GM12878 (cell line): Measurements from ENCODE around the gene ADAM23. TPM values are rescaled to one million over a fixed set of nuclear protein-coding genes. Genes with fewer than 3 reads are reported as not detected.

Experiments used
- CREM ChIP-seq: IDR thresholded peaks from 2 replicates; pipeline ENCODE4 v1.6.1; 2014; ENCODE audit warnings: antibody characterized with exemption, low read depth
- KAT2A ChIP-seq: conservative IDR thresholded peaks from 2 replicates; pipeline ENCODE4 v1.6.1; 2011; ENCODE audit warnings: low read depth, low read length; ENCODE audit not compliant: control insufficient read depth
- MTA2 ChIP-seq: fragments of 450-650 bp; IDR thresholded peaks from 2 replicates; pipeline ENCODE4 v1.6.1; 2016; ENCODE audit warnings: low read depth, mild to moderate bottlenecking, moderate library complexity
- NFXL1 ChIP-seq: fragments of 450-650 bp; IDR thresholded peaks from 2 replicates; pipeline ENCODE4 v1.6.1; 2017; ENCODE audit warnings: antibody characterized with exemption, mild to moderate bottlenecking, borderline replicate concordance
- REST ChIP-seq: IDR thresholded peaks from 2 replicates; pipeline ENCODE4 v1.6.1; 2012; ENCODE audit warnings: mild to moderate bottlenecking, low read depth, low read length
- SIX5 ChIP-seq: IDR thresholded peaks from 2 replicates; pipeline ENCODE4 v1.6.1; 2011; ENCODE audit warnings: mild to moderate bottlenecking, low read depth, low read length, moderate library complexity; ENCODE audit not compliant: severe bottlenecking
- SKIL ChIP-seq: fragments of 450-650 bp; IDR thresholded peaks from 2 replicates; pipeline ENCODE4 v1.6.1; 2017; ENCODE audit warnings: mild to moderate bottlenecking, low read depth, inconsistent platforms; ENCODE audit not compliant: poor library complexity, severe bottlenecking
- SMAD1 ChIP-seq: fragments of 450-650 bp; IDR thresholded peaks from 2 replicates; pipeline ENCODE4 v1.6.1; 2018; ENCODE audit warnings: mild to moderate bottlenecking, low read depth; ENCODE audit not compliant: partially characterized antibody
- SMARCA5 ChIP-seq: fragments of 450-650 bp; IDR thresholded peaks from 2 replicates; pipeline ENCODE4 v1.6.1; 2017; ENCODE audit warnings: mild to moderate bottlenecking
- SPI1 ChIP-seq: IDR thresholded peaks from 2 replicates; pipeline ENCODE4 v1.6.1; 2011; ENCODE audit warnings: low read depth, mild to moderate bottlenecking, low read length, moderate library complexity, borderline replicate concordance; ENCODE audit not compliant: insufficient read depth
- SREBF1 ChIP-seq: IDR thresholded peaks from 2 replicates; pipeline ENCODE4 v1.6.1; 2012; ENCODE audit warnings: mild to moderate bottlenecking, low read length
- TCF12 ChIP-seq: IDR thresholded peaks from 2 replicates; pipeline ENCODE4 v1.6.1; 2011; ENCODE audit warnings: low read depth, mild to moderate bottlenecking, low read length
- TCF3 ChIP-seq: IDR thresholded peaks from 2 replicates; pipeline ENCODE4 v1.6.1; 2012; ENCODE audit warnings: low read depth, mild to moderate bottlenecking, low read length, borderline replicate concordance; ENCODE audit not compliant: insufficient read depth
- USF2 ChIP-seq: IDR thresholded peaks from 2 replicates; pipeline ENCODE4 v1.6.1; 2011; ENCODE audit warnings: low read depth, low read length, improper control_type of control experiment, borderline replicate concordance
- ZZZ3 ChIP-seq: IDR thresholded peaks from 2 replicates; pipeline ENCODE4 v1.6.1; 2011; ENCODE audit warnings: low read depth; ENCODE audit not compliant: control insufficient read depth, insufficient read length
- polyA plus RNA-seq, 11 experiments: library from polyadenylated mRNA; depleted of rRNA in 4 of 11; unstranded in 6 of 11; stranded (reverse) in 5 of 11; fragments of >200 nt; fragmentation: Nextera tagmentation in 4 of 11; fragmentation: Illumina TruSeq in 1 of 11; extraction: Ambion mirVana in 4 of 11; extraction: Trizol in 1 of 11; gene quantifications; 1 replicate in 1 of 11; 2 replicates in 10 of 11; pipeline versions ENCODE4 v1.2.1 to v1.2.3, GENCODE V29; 2011 to 2016; ENCODE audit warnings: inconsistent platforms in 2 of 11, missing spikeins in 2 of 11, low read depth in 1 of 11
- total RNA-seq, 4 experiments: library from RNA; depleted of rRNA in 3 of 4; stranded (reverse); fragments of >200 nt in 3 of 4; fragmentation: Illumina TruSeq in 1 of 4; extraction: Trizol in 1 of 4; gene quantifications; 2 replicates each; pipeline versions ENCODE4 v1.2.1 to v1.2.3, GENCODE V29; 2013 to 2021
- TF ChIP-seq, protein P1 (sequence below): fragments of 450-650 bp; IDR thresholded peaks from 2 replicates; pipeline ENCODE4 v1.6.1; 2017; ENCODE audit warnings: mild to moderate bottlenecking
- TF ChIP-seq, protein P2 (sequence below): fragments of 450-650 bp; IDR thresholded peaks from 2 replicates; pipeline ENCODE4 v1.6.1; 2017; ENCODE audit warnings: antibody characterized with exemption, mild to moderate bottlenecking, moderate library complexity

The ADAM23 gene
- total and polyA plus RNA-seq, 10 of the 15 experiments (the other 5 are each of a cell fraction or from before 2014, with no cell fraction given) = 5.7 to 41.8 (median 15.6) TPM

- TF ChIP-seq NFXL1 = no peak
- TF ChIP-seq MTA2 = no peak
- TF ChIP-seq, protein P1, sequence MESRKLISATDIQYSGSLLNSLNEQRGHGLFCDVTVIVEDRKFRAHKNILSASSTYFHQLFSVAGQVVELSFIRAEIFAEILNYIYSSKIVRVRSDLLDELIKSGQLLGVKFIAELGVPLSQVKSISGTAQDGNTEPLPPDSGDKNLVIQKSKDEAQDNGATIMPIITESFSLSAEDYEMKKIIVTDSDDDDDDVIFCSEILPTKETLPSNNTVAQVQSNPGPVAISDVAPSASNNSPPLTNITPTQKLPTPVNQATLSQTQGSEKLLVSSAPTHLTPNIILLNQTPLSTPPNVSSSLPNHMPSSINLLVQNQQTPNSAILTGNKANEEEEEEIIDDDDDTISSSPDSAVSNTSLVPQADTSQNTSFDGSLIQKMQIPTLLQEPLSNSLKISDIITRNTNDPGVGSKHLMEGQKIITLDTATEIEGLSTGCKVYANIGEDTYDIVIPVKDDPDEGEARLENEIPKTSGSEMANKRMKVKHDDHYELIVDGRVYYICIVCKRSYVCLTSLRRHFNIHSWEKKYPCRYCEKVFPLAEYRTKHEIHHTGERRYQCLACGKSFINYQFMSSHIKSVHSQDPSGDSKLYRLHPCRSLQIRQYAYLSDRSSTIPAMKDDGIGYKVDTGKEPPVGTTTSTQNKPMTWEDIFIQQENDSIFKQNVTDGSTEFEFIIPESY = no peak
- TF ChIP-seq SPI1 = peak; percentile 83
- TF ChIP-seq SMAD1 = no peak
- TF ChIP-seq ZZZ3 = no peak
- TF ChIP-seq USF2 = no peak
- TF ChIP-seq KAT2A = no peak
- TF ChIP-seq TCF12 = no peak
- no peak for TF ChIP-seq SREBF1
- TF ChIP-seq REST = no peak
- no peak for TF ChIP-seq TCF3
- TF ChIP-seq, protein P2, sequence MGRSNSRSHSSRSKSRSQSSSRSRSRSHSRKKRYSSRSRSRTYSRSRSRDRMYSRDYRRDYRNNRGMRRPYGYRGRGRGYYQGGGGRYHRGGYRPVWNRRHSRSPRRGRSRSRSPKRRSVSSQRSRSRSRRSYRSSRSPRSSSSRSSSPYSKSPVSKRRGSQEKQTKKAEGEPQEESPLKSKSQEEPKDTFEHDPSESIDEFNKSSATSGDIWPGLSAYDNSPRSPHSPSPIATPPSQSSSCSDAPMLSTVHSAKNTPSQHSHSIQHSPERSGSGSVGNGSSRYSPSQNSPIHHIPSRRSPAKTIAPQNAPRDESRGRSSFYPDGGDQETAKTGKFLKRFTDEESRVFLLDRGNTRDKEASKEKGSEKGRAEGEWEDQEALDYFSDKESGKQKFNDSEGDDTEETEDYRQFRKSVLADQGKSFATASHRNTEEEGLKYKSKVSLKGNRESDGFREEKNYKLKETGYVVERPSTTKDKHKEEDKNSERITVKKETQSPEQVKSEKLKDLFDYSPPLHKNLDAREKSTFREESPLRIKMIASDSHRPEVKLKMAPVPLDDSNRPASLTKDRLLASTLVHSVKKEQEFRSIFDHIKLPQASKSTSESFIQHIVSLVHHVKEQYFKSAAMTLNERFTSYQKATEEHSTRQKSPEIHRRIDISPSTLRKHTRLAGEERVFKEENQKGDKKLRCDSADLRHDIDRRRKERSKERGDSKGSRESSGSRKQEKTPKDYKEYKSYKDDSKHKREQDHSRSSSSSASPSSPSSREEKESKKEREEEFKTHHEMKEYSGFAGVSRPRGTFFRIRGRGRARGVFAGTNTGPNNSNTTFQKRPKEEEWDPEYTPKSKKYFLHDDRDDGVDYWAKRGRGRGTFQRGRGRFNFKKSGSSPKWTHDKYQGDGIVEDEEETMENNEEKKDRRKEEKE = no peak
- TF ChIP-seq CREM = peak; percentile 49; the same call in 1 of the 2 replicates
- no peak for TF ChIP-seq SKIL
- no peak for TF ChIP-seq SIX5
- no peak for TF ChIP-seq SMARCA5
These were observed 34.7 kb upstream of the ADAM23 start (continued) for GRCh38 chr2:206408323-206409320.
